ENCODE results near the gene PSMB10.

DNA sequence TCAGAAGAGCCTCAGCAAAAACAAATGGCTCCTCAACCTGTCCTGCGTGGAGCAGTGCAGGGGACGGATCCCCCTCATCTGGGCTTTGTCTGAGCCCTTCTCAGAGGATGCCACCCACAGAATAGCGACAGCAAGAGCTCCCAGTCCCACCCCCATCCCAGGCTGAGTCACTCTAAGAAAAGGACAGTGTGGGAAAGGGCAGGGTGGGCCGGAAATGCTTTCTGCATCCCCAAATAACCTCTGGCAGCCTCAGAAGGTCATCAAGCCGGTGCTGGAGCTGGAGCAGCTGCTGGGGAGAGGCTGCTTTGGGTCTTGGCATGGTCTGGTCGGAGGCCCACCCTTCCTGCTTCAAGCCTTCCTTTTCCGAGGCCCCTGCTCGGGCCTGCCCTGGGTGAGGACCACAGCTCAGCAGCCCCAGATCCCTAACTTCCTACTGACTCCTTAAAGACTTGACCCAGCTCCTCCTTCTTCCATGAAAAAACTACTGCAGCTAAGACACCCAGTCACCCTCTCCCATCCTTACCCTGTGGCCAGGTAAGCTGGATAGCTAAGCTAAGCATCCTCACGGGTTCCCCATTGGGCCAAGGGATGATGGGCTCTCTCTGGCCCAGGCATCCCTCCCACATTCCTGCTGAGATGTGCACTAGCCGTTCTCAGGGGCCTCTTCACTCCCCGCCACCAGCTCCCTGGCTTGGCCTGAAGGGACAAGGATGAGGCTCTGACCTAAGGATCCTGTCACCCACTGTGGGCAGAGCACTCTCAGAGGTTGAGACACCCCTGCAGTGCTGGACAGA is 23.1 kb upstream of the PSMB10 start:
- TF ChIP-seq, protein P1, sequence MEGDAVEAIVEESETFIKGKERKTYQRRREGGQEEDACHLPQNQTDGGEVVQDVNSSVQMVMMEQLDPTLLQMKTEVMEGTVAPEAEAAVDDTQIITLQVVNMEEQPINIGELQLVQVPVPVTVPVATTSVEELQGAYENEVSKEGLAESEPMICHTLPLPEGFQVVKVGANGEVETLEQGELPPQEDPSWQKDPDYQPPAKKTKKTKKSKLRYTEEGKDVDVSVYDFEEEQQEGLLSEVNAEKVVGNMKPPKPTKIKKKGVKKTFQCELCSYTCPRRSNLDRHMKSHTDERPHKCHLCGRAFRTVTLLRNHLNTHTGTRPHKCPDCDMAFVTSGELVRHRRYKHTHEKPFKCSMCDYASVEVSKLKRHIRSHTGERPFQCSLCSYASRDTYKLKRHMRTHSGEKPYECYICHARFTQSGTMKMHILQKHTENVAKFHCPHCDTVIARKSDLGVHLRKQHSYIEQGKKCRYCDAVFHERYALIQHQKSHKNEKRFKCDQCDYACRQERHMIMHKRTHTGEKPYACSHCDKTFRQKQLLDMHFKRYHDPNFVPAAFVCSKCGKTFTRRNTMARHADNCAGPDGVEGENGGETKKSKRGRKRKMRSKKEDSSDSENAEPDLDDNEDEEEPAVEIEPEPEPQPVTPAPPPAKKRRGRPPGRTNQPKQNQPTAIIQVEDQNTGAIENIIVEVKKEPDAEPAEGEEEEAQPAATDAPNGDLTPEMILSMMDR (IDR thresholded peaks at IDR 0.05; ENCODE audit: low read depth, low read length): no peak
- no peak for TF ChIP-seq POLR2A (IDR thresholded peaks at IDR 0.05; ENCODE audit: extremely low read depth, insufficient read length)
- no peak for TF ChIP-seq MYC (IDR thresholded peaks at IDR 0.05; ENCODE audit: low read depth, low read length)
- TF ChIP-seq, protein P2, sequence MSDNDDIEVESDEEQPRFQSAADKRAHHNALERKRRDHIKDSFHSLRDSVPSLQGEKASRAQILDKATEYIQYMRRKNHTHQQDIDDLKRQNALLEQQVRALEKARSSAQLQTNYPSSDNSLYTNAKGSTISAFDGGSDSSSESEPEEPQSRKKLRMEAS (IDR thresholded peaks at IDR 0.05; ENCODE audit: low read depth, low read length): no peak

Data from NB4 (cell line).